MM.1S (cell line): ENCODE results near the gene TTI1.

Experiments used
- DNase-seq: peaks from one replicate; pipeline ENCODE4 v3.0.0-alpha.2; 2015
- H2AFZ ChIP-seq: fragments of 300-600 bp; sonication (generic); 2 replicates; pipeline ENCODE4 v1.6.0; 2016; ENCODE audit warnings: antibody characterized with exemption, low read length
- H3F3A ChIP-seq: fragments of 300-600 bp; sonication (generic); 2 replicates; pipeline ENCODE4 v1.6.1; 2016; ENCODE audit warnings: mild to moderate bottlenecking, antibody characterized with exemption, low read length, moderate library complexity, mixed read lengths; ENCODE audit not compliant: insufficient read depth
- H3K27ac ChIP-seq: fragments of 300-600 bp; sonication (generic); 2 replicates; pipeline ENCODE4 v1.5.1; 2016; ENCODE audit warnings: mild to moderate bottlenecking, low read length
- H3K27me3 ChIP-seq: fragments of 300-600 bp; sonication (generic); replicated peaks from 2 replicates; pipeline ENCODE4 v1.6.0; 2016; ENCODE audit warnings: low read length; ENCODE audit not compliant: insufficient read depth
- H3K36me3 ChIP-seq: fragments of 300-600 bp; sonication (generic); replicated peaks from 2 replicates; pipeline ENCODE4 v1.6.1; 2016; ENCODE audit warnings: mild to moderate bottlenecking, low read length, mixed read lengths; ENCODE audit not compliant: insufficient read depth
- H3K4me1 ChIP-seq: fragments of 300-600 bp; sonication (generic); 2 replicates; pipeline ENCODE4 v1.6.1; 2016; ENCODE audit warnings: low read length, mixed read lengths
- H3K4me2 ChIP-seq: fragments of 300-600 bp; sonication (generic); 2 replicates; pipeline ENCODE4 v1.6.0; 2016; ENCODE audit warnings: low read depth, low read length
- H3K4me3 ChIP-seq: fragments of 300-600 bp; sonication (generic); 2 replicates; pipeline ENCODE4 v1.5.1; 2016; ENCODE audit warnings: low read length, mixed read lengths
- H3K79me2 ChIP-seq: fragments of 300-600 bp; sonication (generic); 2 replicates; pipeline ENCODE4 v1.6.1; 2016; ENCODE audit warnings: mixed run types, low read length, mixed read lengths
- H3K9ac ChIP-seq: fragments of 300-600 bp; sonication (generic); 2 replicates; pipeline ENCODE4 v1.6.1; 2016; ENCODE audit warnings: low read length, mixed read lengths
- H3K9me2 ChIP-seq: fragments of 300-600 bp; sonication (generic); replicated peaks from 2 replicates; pipeline ENCODE4 v1.6.1; 2016; ENCODE audit warnings: mild to moderate bottlenecking, low read length, mixed read lengths; ENCODE audit not compliant: insufficient read depth
- H3K9me3 ChIP-seq: fragments of 300-600 bp; sonication (generic); replicated peaks from 2 replicates; pipeline ENCODE4 v1.6.1; 2016; ENCODE audit warnings: mild to moderate bottlenecking, low read length, mixed read lengths; ENCODE audit not compliant: insufficient read depth
- H4K20me1 ChIP-seq: fragments of 300-600 bp; sonication (generic); 2 replicates; pipeline ENCODE4 v1.6.1; 2016; ENCODE audit warnings: mild to moderate bottlenecking, low read length, moderate library complexity, mixed read lengths; ENCODE audit not compliant: insufficient read depth
- CTCF ChIP-seq: fragments of 300-600 bp; sonication (generic); IDR thresholded peaks from 2 replicates; pipeline ENCODE4 v1.5.1; 2016; ENCODE audit warnings: antibody characterized with exemption, low read length, mixed read lengths
- EZH2 ChIP-seq: fragments of 300-600 bp; sonication (generic); optimal IDR thresholded peaks from 2 replicates; pipeline ENCODE3; 2017; ENCODE audit warnings: low read depth, mild to moderate bottlenecking, antibody characterized with exemption, low read length, mixed read lengths
- EZH2phosphoT487 ChIP-seq: fragments of 300-600 bp; sonication (generic); IDR thresholded peaks from 2 replicates; pipeline ENCODE4 v1.6.1; 2018; ENCODE audit warnings: antibody characterized with exemption, low read length

The TTI1 gene

GRCh38 chr20:38079353-38079752 lies 46.1 kb upstream of the TTI1 start:
- TF ChIP-seq EZH2phosphoT487 (no peak), CTCF (no peak), EZH2 (no peak)
- H3K9me2 ChIP-seq, result no peaks in the 10 kb centered on the region
- no peaks in the 10 kb centered on the region for H3K4me1 ChIP-seq
- H3K4me3 ChIP-seq, result no peak overlapping the region
- H3K4me2 ChIP-seq, result no peak overlapping the region
- no peak overlapping the region for H3K27ac ChIP-seq
- no peaks in the 10 kb centered on the region for H3K27me3 ChIP-seq
- H3K36me3 ChIP-seq, result peaks cover 3% of the 10 kb centered on the region; the same call in 1 of the 2 replicates
- H3F3A ChIP-seq, result no peaks in the 10 kb centered on the region
- H3K9me3 ChIP-seq, result no peaks in the 10 kb centered on the region
- peaks cover 72% of the 10 kb centered on the region for H3K79me2 ChIP-seq
- H3K9ac ChIP-seq, result no peak overlapping the region
- no peak overlapping the region for H2AFZ ChIP-seq
- no peaks in the 10 kb centered on the region for H4K20me1 ChIP-seq
- DNase-seq, result no peak

GRCh38 chr20:38078084-38078483 lies 44.8 kb upstream of the TTI1 start:
- Histone ChIP-seq H3K4me3 (no peak overlapping the region), H3K79me2 (peaks cover 77% of the 10 kb centered on the region)

GRCh38 chr20:38076548-38076947 lies 43.3 kb upstream of the TTI1 start:
- H3K4me3 ChIP-seq, result no peak overlapping the region
- TF ChIP-seq EZH2phosphoT487, result no peak
- no peak for TF ChIP-seq CTCF
- TF ChIP-seq EZH2, result no peak
- H3K4me1 ChIP-seq, result no peaks in the 10 kb centered on the region
- H3K9me2 ChIP-seq, result no peaks in the 10 kb centered on the region
- H3F3A ChIP-seq, result no peaks in the 10 kb centered on the region
- H3K36me3 ChIP-seq, result no peaks in the 10 kb centered on the region
- DNase-seq, result no peak
- no peak overlapping the region for H3K9ac ChIP-seq
- H4K20me1 ChIP-seq, result no peaks in the 10 kb centered on the region
- H3K27ac ChIP-seq, result no peak overlapping the region
- no peak overlapping the region for H2AFZ ChIP-seq
- no peaks in the 10 kb centered on the region for H3K9me3 ChIP-seq
- peaks cover 67% of the 10 kb centered on the region for H3K79me2 ChIP-seq
- no peaks in the 10 kb centered on the region for H3K27me3 ChIP-seq
- no peak overlapping the region for H3K4me2 ChIP-seq

More at GRCh38 chr20:38078084-38078483, 44.8 kb upstream of the TTI1 start:
- no peaks in the 10 kb centered on the region for H3K4me1 ChIP-seq
- no peaks in the 10 kb centered on the region for H3K27me3 ChIP-seq
- H4K20me1 ChIP-seq, result no peaks in the 10 kb centered on the region
- no peaks in the 10 kb centered on the region for H3K9me3 ChIP-seq
- no peak overlapping the region for H2AFZ ChIP-seq
- H3F3A ChIP-seq, result no peaks in the 10 kb centered on the region
- H3K9me2 ChIP-seq, result no peaks in the 10 kb centered on the region
- no peak for DNase-seq
- H3K36me3 ChIP-seq, result 0 out of 2 replicates have a peak, but pooled peaks cover 3% of the 10 kb centered on the region
- H3K27ac ChIP-seq, result no peak overlapping the region
- H3K4me2 ChIP-seq, result no peak overlapping the region
- no peak for TF ChIP-seq EZH2
- no peak for TF ChIP-seq EZH2phosphoT487
- TF ChIP-seq CTCF, result no peak
- H3K9ac ChIP-seq, result no peak overlapping the region
